K562 (cell line): Measurements from ENCODE around the gene UPF2. TPM values are rescaled to one million over a fixed set of nuclear protein-coding genes. Genes with fewer than 3 reads are reported as not detected.

Experiments used
- CBFB ChIP-seq: sonication (generic); formaldehyde crosslinking; IDR thresholded peaks from 2 replicates; pipeline ENCODE4 v1.4.0; 2020; ENCODE audit warnings: mild to moderate bottlenecking, missing genetic modification reagents
- ELF4 ChIP-seq: fragments of 450-650 bp; formaldehyde crosslinking; IDR thresholded peaks from 2 replicates; pipeline ENCODE4 v1.4.0; 2022; ENCODE audit warnings: missing genetic modification characterization
- FOS ChIP-seq: IDR thresholded peaks from 3 replicates; pipeline ENCODE4 v1.6.1; 2011; ENCODE audit not compliant: insufficient read length; ENCODE audit errors: extremely low read depth
- FOSL1 ChIP-seq: fragments of 200-800 bp; sonication (Bioruptor generic); conservative IDR thresholded peaks from 2 replicates; pipeline ENCODE4 v1.6.1; 2016; ENCODE audit warnings: missing genetic modification characterization, missing compliant biosample characterization
- FOXJ2 ChIP-seq: fragments of 200-800 bp; sonication (Bioruptor generic); IDR thresholded peaks from 2 replicates; pipeline ENCODE4 v1.6.1; 2016; ENCODE audit warnings: missing genetic modification characterization, missing compliant biosample characterization
- ILK ChIP-seq: fragments of 450-650 bp; IDR thresholded peaks from 2 replicates; pipeline ENCODE4 v1.6.1; 2016; ENCODE audit warnings: missing genetic modification characterization, low read depth, mild to moderate bottlenecking, missing compliant biosample characterization, moderate library complexity, borderline replicate concordance
- KDM5B ChIP-seq: fragments of 200-600 bp; sonication (generic); IDR thresholded peaks from 2 replicates; pipeline ENCODE4 v1.6.1; 2012; ENCODE audit warnings: low read depth, mild to moderate bottlenecking, moderate library complexity, low read length, control low read depth, inconsistent platforms; ENCODE audit not compliant: insufficient replicate concordance
- NFRKB ChIP-seq: fragments of 450-650 bp; IDR thresholded peaks from 2 replicates; pipeline ENCODE4 v1.6.1; 2016; ENCODE audit warnings: low read depth
- PREB ChIP-seq: sonication (generic); formaldehyde crosslinking; IDR thresholded peaks from 2 replicates; pipeline ENCODE4 v1.8.1; 2023; ENCODE audit warnings: mild to moderate bottlenecking, missing genetic modification reagents
- TBL1XR1 ChIP-seq, 2 experiments: IDR thresholded peaks; 2 replicates each; pipeline ENCODE4 v1.6.1; 2012; ENCODE audit warnings: improper control_type of control experiment in 2 of 2, low read length in 2 of 2, mild to moderate bottlenecking in 1 of 2
- THRAP3 ChIP-seq: fragments of 450-650 bp; IDR thresholded peaks from 2 replicates; pipeline ENCODE4 v1.6.1; 2016; ENCODE audit warnings: mild to moderate bottlenecking, inconsistent platforms, borderline replicate concordance
- TSC22D4 ChIP-seq: fragments of 450-650 bp; IDR thresholded peaks from 2 replicates; pipeline ENCODE4 v1.6.1; 2016; ENCODE audit warnings: missing genetic modification characterization, missing biosample characterization, control low read depth
- ZKSCAN3 ChIP-seq: fragments of 250-450 bp; sonication (Bioruptor Pico); IDR thresholded peaks from 2 replicates; pipeline ENCODE4 v1.4.0; 2020
- ZNF184 ChIP-seq: sonication (generic); formaldehyde crosslinking; IDR thresholded peaks from 2 replicates; pipeline ENCODE4 v1.5.0; 2020; ENCODE audit warnings: missing genetic modification reagents
- ZNF561 ChIP-seq: fragments of 450-650 bp; formaldehyde crosslinking; conservative IDR thresholded peaks from 2 replicates; pipeline ENCODE4 v1.4.0; 2020; ENCODE audit warnings: mild to moderate bottlenecking, moderate library complexity
- ZNF740 ChIP-seq, 3 experiments: fragments of 200-800 bp in 1 of 3; sonication (Bioruptor generic) in 1 of 3; sonication (generic) in 1 of 3; formaldehyde crosslinking in 1 of 3; IDR thresholded peaks; 2 replicates each; pipeline versions ENCODE4 v1.6.1 to v1.8.0; 2016 to 2022; ENCODE audit warnings: mild to moderate bottlenecking in 2 of 3, missing compliant biosample characterization in 2 of 3, missing genetic modification characterization in 2 of 3, missing genetic modification reagents in 1 of 3
- polyA plus RNA-seq, 8 experiments: library from polyadenylated mRNA; depleted of rRNA in 4 of 8; stranded (reverse) in 5 of 8; unstranded in 3 of 8; fragments of >200 nt; fragmentation: Nextera tagmentation in 2 of 8; fragmentation: Illumina TruSeq in 1 of 8; extraction: Ambion mirVana in 2 of 8; extraction: Trizol in 1 of 8; gene quantifications; 2 replicates each; pipeline versions ENCODE4 v1.2.1 to v1.2.3, GENCODE V29; 2011 to 2014; ENCODE audit warnings: inconsistent platforms in 1 of 8, missing spikeins in 1 of 8
- total RNA-seq, 7 experiments: library from RNA; depleted of rRNA in 6 of 7; stranded (reverse); fragments of >200 nt in 6 of 7; fragmentation: Illumina TruSeq in 2 of 7; extraction: Trizol in 2 of 7; gene quantifications; 2 replicates each; pipeline versions ENCODE4 v1.2.1 to v1.2.3, GENCODE V29; 2011 to 2021; ENCODE audit warnings: low replicate concordance in 1 of 7
- TF ChIP-seq, protein P1 (sequence below): sonication (generic); formaldehyde crosslinking; IDR thresholded peaks from 2 replicates; pipeline ENCODE4 v1.4.0; 2020; ENCODE audit warnings: mild to moderate bottlenecking, missing genetic modification reagents
- TF ChIP-seq, protein P2 (sequence below): IDR thresholded peaks from 2 replicates; pipeline ENCODE4 v1.6.1; 2011; ENCODE audit not compliant: insufficient read length; ENCODE audit errors: extremely low read depth
- TF ChIP-seq, protein P3 (sequence below): fragments of 450-650 bp; conservative IDR thresholded peaks from 2 replicates; pipeline ENCODE4 v1.6.1; 2016; ENCODE audit warnings: missing genetic modification characterization, low read depth, mild to moderate bottlenecking, control low read depth, missing compliant biosample characterization
- TF ChIP-seq, protein P4 (sequence below): sonication (generic); formaldehyde crosslinking; IDR thresholded peaks from 2 replicates; pipeline ENCODE4 v1.8.0; 2022; ENCODE audit warnings: missing genetic modification reagents, mild to moderate bottlenecking, moderate library complexity, borderline replicate concordance

UPF2 gene
- total and polyA plus RNA-seq, 9 of the 15 experiments (the other 6 are each of a cell fraction or from before 2014, with no cell fraction given): 13.9 to 37.7 (median 23.7) TPM

DNA sequence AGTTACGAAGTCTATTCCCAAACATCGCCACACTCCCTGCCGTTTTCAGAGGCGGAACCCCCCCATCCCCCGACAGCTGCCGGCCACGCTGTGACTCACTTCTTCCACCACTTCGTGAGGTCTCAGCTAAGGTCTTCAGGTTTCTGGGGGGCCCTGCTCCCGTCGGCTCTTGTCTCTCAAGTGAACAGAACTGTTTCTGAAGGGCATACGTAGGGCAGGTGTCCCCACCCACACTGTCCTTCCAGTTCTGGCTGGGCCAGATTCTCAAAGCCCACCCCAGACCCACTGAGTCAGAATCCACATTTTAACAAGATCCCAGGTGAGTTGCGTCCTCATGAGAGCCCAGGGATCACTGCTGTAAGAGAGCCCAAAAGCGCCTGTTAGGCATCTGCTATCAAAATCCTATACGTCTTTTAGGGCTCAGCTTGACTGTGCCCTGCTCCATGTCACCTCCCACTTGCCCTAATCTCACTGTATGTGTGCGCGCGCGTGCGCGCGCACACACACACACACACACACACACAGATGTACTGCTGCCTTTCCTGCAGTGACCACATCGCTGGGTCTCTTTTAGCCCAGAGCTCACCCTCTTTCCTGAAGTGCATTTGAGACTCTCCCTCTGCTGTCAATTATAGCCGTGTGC, 140.7 kb downstream of the UPF2 start (continued):
- TF ChIP-seq, protein P1, sequence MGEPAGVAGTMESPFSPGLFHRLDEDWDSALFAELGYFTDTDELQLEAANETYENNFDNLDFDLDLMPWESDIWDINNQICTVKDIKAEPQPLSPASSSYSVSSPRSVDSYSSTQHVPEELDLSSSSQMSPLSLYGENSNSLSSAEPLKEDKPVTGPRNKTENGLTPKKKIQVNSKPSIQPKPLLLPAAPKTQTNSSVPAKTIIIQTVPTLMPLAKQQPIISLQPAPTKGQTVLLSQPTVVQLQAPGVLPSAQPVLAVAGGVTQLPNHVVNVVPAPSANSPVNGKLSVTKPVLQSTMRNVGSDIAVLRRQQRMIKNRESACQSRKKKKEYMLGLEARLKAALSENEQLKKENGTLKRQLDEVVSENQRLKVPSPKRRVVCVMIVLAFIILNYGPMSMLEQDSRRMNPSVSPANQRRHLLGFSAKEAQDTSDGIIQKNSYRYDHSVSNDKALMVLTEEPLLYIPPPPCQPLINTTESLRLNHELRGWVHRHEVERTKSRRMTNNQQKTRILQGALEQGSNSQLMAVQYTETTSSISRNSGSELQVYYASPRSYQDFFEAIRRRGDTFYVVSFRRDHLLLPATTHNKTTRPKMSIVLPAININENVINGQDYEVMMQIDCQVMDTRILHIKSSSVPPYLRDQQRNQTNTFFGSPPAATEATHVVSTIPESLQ (CRISPR knock-in tag): no peak
- TF ChIP-seq CBFB (CRISPR knock-in tag): no peak
- peak; percentile 39 for TF ChIP-seq FOS
- TF ChIP-seq, protein P2, sequence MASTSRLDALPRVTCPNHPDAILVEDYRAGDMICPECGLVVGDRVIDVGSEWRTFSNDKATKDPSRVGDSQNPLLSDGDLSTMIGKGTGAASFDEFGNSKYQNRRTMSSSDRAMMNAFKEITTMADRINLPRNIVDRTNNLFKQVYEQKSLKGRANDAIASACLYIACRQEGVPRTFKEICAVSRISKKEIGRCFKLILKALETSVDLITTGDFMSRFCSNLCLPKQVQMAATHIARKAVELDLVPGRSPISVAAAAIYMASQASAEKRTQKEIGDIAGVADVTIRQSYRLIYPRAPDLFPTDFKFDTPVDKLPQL: no peak
- no peak for TF ChIP-seq ZNF184 (CRISPR knock-in tag)
- peak; percentile 89 for TF ChIP-seq ZNF740 (CRISPR knock-in tag; IDR thresholded peaks at IDR 0.05)
- no peak for TF ChIP-seq ZNF740 (tag; IDR thresholded peaks at IDR 0.05)
- TF ChIP-seq, protein P3, sequence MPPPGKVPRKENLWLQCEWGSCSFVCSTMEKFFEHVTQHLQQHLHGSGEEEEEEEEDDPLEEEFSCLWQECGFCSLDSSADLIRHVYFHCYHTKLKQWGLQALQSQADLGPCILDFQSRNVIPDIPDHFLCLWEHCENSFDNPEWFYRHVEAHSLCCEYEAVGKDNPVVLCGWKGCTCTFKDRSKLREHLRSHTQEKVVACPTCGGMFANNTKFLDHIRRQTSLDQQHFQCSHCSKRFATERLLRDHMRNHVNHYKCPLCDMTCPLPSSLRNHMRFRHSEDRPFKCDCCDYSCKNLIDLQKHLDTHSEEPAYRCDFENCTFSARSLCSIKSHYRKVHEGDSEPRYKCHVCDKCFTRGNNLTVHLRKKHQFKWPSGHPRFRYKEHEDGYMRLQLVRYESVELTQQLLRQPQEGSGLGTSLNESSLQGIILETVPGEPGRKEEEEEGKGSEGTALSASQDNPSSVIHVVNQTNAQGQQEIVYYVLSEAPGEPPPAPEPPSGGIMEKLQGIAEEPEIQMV: no peak
- TF ChIP-seq KDM5B: peak; percentile 12
- no peak for TF ChIP-seq ZNF561
- no peak for TF ChIP-seq THRAP3
- TF ChIP-seq TSC22D4 (tag): no peak
- TF ChIP-seq NFRKB: peak; percentile 78
- TF ChIP-seq FOSL1: peak; percentile 91
- TF ChIP-seq, protein P4, sequence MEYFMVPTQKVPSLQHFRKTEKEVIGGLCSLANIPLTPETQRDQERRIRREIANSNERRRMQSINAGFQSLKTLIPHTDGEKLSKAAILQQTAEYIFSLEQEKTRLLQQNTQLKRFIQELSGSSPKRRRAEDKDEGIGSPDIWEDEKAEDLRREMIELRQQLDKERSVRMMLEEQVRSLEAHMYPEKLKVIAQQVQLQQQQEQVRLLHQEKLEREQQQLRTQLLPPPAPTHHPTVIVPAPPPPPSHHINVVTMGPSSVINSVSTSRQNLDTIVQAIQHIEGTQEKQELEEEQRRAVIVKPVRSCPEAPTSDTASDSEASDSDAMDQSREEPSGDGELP (CRISPR knock-in tag): peak; percentile 58; the same call in 1 of the 2 replicates
- no peak for TF ChIP-seq TBL1XR1 (IDR thresholded peaks at IDR 0.05; ENCODE audit: low read length in 2 of 2)
- no peak for TF ChIP-seq ILK (tag)
- TF ChIP-seq ZKSCAN3 (CRISPR knock-in tag): no peak
- no peak for TF ChIP-seq FOXJ2
- no peak for TF ChIP-seq PREB (CRISPR knock-in tag)
- TF ChIP-seq ELF4: no peak
